Stimulated activated CD4-positive, alpha-beta T cell treated with anti-CD3 and anti-CD28 coated beads, Interleukin-12 subunit alpha, Interleukin-12 subunit beta, amount 100 ng/mL, for 48 hours (primary cell): ENCODE measurements around the gene HMG20B.

Source experiments
- DNase-seq, 3 donors: peaks; one replicate each; pipeline ENCODE4 v3.0.0-alpha.2; 2020; ENCODE audit warnings: low read depth in 2 of 3, low spot score in 1 of 3

HMG20B gene

GRCh38 chr19:3537101-3537437, 35.7 kb upstream of the HMG20B start:
- DNase-seq: no peak

GRCh38 chr19:3537438-3538240, 35.1 kb upstream of the HMG20B start:
- DNase-seq: no peak

DNA sequence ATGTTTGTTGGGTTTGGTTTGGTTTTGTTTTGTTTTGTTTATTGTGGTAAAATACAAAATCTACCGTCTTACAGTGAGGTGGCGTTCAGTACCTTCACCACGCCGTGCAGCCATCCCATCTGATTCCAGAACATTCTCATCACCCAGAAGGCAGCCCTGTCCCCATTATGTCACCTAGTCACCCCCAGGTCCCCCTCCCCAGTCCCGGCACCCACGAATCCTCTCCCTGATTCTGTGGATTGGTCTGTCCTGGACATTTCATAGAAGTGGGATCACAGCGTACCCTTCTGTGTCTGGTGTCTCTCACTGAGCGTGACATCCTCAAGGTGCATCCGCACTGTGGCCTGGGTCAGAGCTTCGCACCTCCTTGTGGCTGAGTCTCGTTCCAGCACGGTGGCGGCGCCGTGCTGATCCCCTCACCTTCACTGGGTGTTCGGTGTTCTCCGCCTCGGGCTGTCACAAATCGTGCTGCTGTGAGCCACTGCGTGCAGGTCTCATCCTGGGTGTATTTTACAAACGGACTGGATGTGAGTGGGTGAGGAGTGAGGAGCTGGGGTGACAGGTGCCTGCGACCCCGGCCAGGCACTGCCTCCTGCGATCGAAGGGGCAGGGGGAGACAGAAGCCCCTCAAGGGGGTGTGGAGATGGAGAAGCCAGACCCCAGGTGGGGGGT, 34.4 kb upstream of the HMG20B start:
- no peak for DNase-seq

DNA sequence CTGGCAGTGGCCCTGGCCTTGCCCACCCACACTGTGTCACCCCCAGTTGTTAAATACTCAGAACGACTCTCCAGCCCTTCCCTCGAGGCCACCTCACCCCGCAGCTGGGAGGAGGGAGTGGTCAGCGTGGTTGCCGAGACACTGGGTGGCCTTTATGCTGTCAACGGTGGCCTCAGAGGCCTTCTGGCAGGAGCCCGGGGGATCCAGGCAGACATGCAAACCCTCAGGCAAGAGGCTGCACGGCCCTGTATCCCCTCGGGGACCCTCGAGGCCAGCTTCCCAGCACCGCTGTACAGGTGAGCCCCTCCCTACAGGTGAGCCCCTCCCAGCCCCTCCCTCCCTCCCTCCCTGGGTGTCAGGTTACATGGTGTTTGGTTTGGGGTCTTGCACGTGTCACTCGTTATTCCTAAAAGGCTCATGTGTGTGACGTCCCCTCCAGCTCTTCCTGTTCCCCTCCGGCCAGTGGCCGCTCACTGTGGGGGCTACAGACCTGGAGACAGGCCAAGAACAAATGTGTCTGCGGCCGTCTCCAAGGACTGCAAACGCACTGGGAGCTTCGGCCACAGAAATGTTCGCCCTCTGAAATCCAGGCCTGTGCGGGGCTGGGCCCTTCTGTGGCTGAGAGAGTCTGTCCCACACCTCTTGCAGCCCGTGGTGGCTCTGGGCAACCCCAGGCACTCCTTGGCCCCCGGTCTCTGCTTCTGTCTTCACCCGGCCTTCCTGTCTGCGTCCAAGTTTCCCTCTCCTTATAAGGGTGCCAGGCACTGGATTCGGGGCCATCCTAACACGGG, 33.6 kb upstream of the HMG20B start, which contains the start of gene TEKTIP1:
Gene TEKTIP1 (plus strand): TSS at position 210 of the 791 bp plus-strand sequence. CDS start 4 bp downstream, at position 214.
- no peak for DNase-seq

DNA sequence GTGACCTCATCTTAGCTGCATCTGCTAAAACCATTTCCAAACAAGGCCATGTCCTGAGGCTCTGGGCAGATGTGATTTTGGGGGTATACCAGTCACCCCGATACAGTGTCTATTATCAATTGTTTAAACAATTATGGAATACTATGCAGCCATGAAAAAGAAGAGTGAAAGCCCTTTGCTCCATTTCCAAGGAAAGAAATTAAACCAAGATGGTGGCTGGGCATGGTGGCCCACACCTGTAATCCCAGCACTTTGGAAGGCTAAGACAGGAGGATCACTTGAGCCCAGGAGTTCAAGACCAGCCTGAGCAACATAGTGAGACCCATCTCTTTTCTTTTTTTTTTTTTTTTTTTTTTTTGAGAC, 33.0 kb upstream of the HMG20B start:
- no peak for DNase-seq

- no peak for DNase-seq
Observed at GRCh38 chr19:3543150-3544057, 29.3 kb upstream of the HMG20B start.

DNA sequence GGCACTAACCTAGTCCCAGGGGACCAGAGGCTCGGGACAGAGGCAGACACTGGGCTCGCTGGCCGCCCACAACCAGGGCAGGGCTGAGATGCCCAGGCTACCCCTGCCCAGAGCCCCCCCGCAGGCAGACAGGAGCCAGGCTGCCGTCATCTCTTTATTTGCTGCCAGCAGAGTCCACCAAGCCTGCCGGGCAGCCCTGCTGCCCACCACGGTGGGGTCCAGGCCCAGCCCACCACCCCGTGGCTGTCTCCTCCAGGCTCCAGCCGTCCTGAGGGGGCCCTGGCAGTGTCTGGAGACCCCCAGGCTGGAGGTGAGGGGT, 28.7 kb upstream of the HMG20B start:
- no peak for DNase-seq

DNA sequence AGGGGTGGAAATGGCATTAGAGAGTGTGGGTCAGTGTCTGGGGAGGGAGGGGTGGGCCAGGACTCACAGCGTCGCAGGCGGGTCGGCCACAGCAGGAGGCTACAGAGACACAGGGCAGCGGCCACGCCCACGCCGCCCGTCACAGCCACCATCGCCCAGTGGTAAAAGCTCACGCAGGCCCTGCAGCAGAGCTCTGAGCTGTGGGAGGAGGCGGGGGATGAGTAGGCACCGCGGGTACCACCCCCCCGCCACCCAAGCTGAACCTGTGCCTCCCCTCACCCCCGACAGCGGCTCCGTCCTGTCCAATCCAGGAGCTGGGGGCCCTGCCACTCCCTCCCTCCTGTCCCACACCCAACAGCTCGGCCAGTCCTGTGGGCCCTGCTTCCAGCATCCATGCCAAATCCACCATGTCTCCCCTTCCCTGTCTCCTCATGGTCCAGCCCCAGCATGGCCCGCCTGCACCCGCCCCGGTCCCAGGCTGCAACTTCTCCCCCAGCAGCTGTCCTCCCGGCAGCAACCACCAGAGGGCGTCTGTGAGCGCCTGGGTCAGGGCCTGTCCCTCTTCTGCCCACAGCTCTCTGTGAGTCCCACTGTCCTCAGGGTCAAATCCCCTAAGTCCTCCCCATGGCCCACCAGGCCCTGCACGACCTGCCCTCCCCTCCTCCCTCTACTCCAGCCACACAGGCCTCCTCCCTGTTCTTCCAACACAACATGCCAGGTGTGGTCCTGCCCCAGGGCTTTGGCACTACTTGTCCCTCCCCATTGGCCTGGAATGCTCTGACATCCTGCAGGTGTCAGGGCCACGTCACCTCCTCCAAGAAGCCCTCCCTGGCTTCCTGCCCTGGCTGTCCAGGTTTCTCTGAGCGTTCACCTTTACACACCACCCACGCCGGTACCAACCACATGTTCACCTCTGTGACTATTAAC, 27.7 kb upstream of the HMG20B start:
- DNase-seq: peak; percentile 61 to 91 (median 70)

GRCh38 chr19:3545669-3546034, 27.1 kb upstream of the HMG20B start:
- DNase-seq: no peak

DNA sequence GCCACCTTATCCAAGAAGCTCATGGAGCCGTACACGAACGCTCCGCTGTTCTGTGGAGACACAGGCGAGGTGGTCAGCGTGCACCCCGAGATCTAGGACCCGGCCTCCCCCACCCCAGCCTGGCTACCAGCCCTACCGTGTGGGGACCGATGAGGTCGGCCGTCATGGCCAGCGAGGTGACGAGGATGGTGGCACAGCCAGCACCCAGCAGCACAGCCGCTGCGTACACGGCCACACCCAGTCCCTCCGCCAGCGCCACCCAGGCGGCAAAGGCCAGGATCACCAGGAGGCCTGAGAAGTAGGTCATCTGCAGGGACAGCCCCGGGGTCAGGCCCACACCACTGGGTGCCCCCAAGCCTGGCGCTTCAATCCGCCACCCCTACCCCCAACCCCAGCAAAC, 26.6 kb upstream of the HMG20B start:
- no peak for DNase-seq

DNA sequence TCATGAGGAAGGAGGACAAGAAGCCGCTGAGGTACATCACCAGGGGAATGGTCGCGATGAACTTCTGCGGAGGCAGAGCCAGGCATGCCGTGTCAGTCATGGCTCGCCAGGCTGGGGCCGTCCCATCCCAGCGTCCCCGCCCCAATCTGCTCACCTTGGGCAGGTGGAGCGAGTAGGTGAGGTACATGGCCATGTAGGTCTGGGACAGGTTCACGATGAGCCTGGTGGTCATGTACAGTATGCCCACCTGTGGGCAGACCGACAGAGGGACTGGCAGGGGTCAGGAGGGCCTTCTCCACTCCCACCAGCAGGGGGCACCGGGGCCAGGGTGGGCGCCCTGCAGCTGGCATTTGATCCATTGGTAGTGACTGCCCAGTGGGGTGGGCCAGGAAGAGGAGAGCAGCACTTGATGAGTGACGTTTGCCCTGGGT, 25.4 kb upstream of the HMG20B start:
- no peak for DNase-seq

- no peak for DNase-seq
Observed at GRCh38 chr19:3547767-3548282, 24.9 kb upstream of the HMG20B start.

- DNase-seq: no peak
Observed at GRCh38 chr19:3548606-3549005, 24.1 kb upstream of the HMG20B start.

DNA sequence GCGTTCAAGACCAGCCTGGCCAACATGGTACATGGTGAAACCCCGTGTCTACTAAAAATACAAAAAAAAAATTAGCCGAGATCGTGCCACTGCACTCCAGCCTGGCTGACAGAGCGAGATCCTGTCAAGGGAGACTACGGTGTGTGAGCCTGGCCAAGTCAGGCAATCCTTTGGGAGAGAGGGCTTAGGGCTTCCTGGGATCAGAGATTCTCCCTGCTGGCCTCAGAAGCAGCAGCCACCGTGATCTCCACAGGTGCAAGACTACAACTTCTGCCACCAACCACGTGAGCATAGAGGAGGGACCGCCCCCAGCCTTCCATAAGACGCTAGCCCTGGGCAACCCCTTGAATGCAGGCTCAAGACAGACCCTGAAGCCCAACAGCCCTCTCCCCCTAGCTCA, 22.9 kb upstream of the HMG20B start:
- no peak for DNase-seq

DNA sequence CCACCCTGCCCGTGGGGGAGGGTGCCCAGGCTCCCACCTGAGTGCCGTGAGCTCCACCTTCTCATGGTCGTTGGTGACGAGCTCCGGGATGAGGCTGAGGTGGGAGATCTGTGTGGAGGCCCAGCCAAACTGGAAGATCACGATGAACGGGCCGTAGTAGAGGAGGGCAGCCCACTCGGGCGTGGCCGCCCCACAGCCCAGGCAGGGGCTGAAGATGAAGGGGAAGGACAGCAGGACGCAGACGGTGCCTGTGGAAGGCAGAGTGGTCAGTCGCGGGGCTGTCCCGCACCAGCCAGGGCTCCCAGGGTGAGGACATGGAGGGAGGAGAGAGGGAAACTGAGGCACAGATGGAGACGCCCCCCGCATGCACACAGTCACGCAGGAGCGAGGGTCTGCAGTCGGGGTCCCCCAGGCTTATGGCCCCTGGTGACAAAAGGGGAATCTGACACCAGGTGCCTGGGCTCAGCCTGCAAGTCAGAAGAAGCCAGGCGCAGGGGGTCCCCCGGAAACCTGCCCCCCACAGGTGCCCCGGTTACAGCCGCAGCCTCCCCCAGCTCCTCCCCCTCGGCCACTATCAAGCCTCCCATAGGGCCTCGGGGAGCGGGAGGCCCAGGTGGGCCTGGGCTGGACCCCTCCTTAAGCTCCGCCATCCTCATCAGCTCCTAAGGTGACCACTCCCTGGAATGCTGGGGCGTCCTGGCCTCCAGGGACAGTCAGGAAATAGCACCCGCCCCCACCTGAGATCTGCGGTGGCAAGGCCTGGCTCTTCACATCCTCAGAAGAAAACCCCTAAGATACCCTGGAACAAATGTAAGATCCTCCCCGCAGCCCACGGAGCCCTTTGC, 21.6 kb upstream of the HMG20B start:
- DNase-seq: no peak

- no peak for DNase-seq
Observed at GRCh38 chr19:3551792-3552095, 21.0 kb upstream of the HMG20B start.

DNA sequence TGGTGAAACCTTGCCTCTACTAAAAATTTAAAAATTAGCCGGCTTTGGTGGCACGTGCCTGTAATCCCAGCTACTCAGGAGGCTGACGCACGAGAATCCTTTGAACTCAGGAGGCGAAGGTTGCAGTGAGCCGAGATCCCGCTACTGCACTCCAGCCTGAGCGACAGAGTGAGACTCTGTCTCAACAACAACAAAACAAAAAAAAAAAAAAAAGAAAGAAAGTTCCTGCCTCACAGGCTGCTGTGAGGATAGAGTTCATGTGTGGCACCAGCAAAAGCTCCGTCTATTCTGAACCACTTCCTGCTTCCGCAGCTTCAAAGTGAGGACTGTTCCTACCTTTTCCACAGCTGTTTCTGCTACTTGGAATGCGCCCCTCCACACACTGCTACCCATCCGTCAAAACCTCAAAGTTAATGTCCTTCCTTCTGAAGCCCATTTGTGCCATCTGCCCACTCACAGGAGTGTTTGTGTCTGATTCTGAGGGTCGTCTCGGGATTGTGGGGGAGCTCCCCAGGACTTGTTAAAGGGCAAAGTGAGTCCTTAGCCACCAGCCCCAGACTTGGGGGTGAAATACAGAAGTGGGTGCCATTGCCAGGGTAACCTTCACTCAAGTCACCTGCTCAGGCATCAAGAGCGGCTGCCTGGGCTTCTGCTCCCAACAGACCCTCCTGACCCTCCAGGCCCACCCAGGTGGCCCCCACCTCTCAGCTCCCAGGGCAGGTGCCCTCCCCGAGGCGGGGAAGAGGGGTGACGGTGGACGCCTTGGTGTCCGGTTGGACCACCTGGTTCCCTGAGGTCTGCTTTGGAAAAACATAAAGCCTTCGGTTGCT, 18.3 kb upstream of the HMG20B start:
- DNase-seq: no peak
